AG10803 (cell line): ENCODE data around the gene AACS.

Experiments
- DNase-seq: peaks from one replicate; pipeline ENCODE4 v3.0.0; 2010; ENCODE audit warnings: low read depth
- H3K4me3 ChIP-seq: 2 replicates; pipeline ENCODE4 v1.5.1; 2011; ENCODE audit warnings: mild to moderate bottlenecking, low read length, control low read depth
- TF ChIP-seq, protein P1 (sequence below): conservative IDR thresholded peaks from 2 replicates; pipeline ENCODE4 v1.5.1; 2011; ENCODE audit warnings: mild to moderate bottlenecking, low read length, control low read depth, inconsistent platforms

AACS gene

DNA sequence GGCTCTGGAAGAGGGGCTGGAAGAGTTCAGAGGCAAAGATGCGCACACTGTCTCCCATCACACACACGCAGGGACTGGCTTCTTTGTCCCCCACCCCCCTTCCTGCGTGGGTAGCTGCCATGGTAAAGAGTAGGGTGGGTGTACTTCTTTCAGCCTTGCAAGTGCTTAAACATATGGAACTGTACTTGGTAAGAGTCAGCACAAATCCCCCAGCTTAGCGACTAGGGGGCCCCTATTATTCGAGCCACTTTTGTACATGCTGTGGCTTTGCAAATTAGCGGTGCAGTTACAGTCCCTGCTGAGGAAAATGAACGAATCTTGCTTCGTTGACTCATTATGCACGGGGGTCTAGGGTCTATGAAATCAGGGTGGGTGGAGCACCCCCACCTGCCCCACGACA is 123.8 kb downstream of the AACS start:
- TF ChIP-seq, protein P1, sequence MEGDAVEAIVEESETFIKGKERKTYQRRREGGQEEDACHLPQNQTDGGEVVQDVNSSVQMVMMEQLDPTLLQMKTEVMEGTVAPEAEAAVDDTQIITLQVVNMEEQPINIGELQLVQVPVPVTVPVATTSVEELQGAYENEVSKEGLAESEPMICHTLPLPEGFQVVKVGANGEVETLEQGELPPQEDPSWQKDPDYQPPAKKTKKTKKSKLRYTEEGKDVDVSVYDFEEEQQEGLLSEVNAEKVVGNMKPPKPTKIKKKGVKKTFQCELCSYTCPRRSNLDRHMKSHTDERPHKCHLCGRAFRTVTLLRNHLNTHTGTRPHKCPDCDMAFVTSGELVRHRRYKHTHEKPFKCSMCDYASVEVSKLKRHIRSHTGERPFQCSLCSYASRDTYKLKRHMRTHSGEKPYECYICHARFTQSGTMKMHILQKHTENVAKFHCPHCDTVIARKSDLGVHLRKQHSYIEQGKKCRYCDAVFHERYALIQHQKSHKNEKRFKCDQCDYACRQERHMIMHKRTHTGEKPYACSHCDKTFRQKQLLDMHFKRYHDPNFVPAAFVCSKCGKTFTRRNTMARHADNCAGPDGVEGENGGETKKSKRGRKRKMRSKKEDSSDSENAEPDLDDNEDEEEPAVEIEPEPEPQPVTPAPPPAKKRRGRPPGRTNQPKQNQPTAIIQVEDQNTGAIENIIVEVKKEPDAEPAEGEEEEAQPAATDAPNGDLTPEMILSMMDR, result no peak
- no peak for DNase-seq
- H3K4me3 ChIP-seq, result no peak overlapping the region

DNA sequence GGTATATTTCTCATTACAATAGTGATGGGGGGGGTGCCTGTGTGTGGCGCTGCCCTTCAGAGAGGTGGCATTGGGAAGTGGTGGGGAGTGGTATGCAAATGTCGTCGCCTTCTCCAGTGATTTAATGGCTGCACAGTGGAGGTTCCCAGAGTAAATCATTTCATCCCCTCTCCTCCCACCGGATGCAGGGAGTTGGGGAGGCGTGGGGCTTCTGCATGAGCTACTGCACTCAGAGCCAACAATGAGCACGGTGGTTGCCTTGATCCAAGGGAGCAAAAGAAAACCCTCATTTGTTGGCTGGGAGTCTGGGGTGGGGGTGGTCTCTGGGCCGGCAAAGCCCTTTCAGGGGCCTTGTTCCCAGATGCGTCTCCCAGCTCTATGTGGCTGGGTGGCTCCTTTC is 124.3 kb downstream of the AACS start:
- no peak overlapping the region for H3K4me3 ChIP-seq
- TF ChIP-seq, protein P1, result no peak
- DNase-seq, result no peak

DNA sequence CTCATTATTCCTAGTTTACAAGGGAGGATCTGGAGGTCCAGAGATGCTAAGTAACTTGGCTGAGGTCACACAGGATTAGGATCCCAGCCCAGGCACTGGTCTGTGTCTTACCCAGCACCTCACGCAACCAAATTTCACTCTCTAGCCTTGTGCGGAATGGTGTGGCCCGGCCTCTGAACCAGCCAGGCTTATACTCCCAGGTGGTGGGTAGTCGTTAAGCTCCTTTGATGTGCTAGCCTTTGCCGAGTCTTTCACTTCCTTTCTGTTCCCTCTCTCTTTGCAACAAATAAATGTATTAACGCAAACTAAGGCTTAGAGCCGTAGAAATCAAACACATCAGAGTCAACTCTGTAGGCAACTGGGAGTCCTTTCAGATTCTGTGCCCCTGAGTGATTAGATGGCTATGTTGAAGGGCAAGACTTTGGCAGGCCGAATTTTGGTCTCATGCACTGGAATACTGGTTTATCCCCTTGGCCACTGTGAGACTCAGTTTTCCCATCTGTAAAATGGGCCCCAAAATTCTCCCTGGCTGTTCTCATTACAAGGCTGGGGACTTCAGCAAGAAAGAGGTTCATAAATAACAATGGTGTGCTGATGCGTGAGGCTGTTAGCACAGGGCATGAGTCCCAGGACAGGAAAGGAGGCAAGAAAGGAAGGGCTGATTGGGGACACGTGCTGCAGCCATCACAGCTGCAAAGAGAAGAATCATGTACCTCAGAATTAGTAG is 126.3 kb downstream of the AACS start:
- TF ChIP-seq, protein P1, result no peak
- no peak overlapping the region for H3K4me3 ChIP-seq
- no peak for DNase-seq

DNA sequence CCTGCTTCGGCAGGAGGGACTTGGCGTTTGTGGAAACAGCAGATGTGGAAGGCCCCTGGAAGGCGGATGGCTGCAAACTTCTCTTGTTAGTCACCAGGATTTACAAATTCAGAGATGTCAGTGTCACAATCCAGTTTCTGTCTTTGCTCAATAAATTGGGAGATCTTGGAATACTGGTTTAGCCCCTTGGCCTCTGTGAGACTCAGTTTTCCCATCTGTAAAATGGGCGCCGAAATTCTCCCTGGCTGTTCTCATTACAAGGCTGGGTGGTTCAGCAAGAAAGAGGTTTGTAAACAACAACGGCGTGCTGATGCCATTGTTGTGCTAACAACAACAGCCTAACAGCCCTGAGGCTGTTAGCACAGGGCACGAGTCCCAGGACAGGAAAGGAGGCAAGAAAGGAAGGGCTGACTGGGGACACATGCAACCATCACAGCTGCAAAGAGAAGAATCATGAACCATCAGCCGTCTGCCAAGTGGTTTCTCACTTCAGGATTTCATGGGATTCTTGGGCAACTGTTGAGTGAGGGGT is 127.5 kb downstream of the AACS start:
- TF ChIP-seq, protein P1, result no peak

More for the DNA sequence above, 127.5 kb downstream of the AACS start:
- H3K4me3 ChIP-seq, result no peak overlapping the region
- DNase-seq, result no peak
